ENCODE data around the gene LRRC2. TPM values are rescaled to one million over a fixed set of nuclear protein-coding genes. Genes with fewer than 3 reads are reported as not detected.

The LRRC2 gene
- polyA plus RNA-seq, 3 donors = not detected

DNA sequence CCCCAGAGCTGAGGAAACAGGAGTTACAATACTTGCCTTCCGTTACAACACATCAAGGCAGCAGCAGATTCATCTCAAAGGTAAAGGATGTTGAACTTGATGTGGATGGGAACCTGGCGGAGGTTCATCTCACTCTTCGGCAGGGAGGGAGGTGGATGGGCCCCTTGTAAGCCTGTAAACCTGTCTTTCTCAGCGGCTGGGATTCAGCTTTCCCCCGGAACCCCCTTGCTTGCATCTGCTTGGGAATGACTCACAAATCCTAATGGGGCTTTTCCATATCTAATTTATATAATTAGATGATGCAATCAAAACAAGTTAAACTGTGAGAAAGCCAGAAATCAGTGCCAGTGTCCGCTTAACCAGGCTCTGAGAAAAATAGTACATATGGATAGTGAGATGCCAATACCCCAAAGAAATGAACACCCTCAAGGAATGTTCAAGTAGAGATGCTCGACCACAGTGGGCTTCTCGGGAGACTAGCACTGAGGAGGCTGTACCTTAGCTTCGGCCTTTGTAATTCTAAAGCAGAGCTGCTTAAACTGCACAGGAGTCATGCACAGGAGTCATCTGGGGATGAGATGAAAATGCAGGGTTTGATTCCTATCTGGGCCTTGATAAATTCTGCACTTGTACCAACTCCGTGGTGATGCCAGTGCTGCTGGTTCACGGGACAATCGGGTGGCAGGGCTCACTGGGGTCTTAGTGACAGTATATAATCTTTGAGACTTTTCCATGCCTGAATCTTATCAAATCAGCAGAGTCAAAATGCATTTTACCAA lies 44.0 kb upstream of the LRRC2 start:
- no peaks in the 10 kb centered on the region for H3K36me3 ChIP-seq (replicated peaks in 1 of 2; ENCODE audit: control insufficient read depth in 1 of 2, insufficient read depth in 2 of 2, low read length in 2 of 2)
- H3K4me1 Mint-ChIP-seq = peaks cover 10% of the 10 kb centered on the region
- no peak overlapping the region for H2AFZ ChIP-seq (ENCODE audit: insufficient read depth, low read depth, low read length, poor library complexity, severe bottlenecking)
- intact Hi-C loops (cut with micrococcal nuclease) = no loop called here
- no peaks in the 10 kb centered on the region for H3K79me2 ChIP-seq (ENCODE audit: insufficient read depth, low read length)
- H3K4me1 ChIP-seq (ENCODE audit: control insufficient read depth in 1 of 2, insufficient read depth in 2 of 2, low read length in 2 of 2) = no peaks in the 10 kb centered on the region
- H3K4me3 ChIP-seq (replicated peaks in 1 of 3; ENCODE audit: low read depth in 2 of 3, low read length in 3 of 3) = no peak overlapping the region
- no peaks in the 10 kb centered on the region for H4K20me1 ChIP-seq (ENCODE audit: insufficient read depth, low read length)
- H3K9me3 Mint-ChIP-seq = no peaks in the 10 kb centered on the region
- no peak overlapping the region for H3K4me2 ChIP-seq (replicated peaks; ENCODE audit: extremely low read depth, low read length, poor library complexity, severe bottlenecking)
- no peak for TF ChIP-seq CTCF (IDR thresholded peaks at IDR 0.05)
- H3K27ac ChIP-seq (ENCODE audit: low read depth in 1 of 2, low read length in 2 of 2) = no peak overlapping the region
- H3K27me3 ChIP-seq (ENCODE audit: control insufficient read depth in 2 of 2, insufficient read depth in 2 of 2, low read length in 2 of 2) = peaks cover 0 to under 1% of the 10 kb centered on the region in 2 donors
- WGBS (ENCODE audit: insufficient coverage) = 100% methylated on average over 5 of the region's 12 CpGs
- H3K36me3 Mint-ChIP-seq = no peaks in the 10 kb centered on the region
- peaks cover 0 to 2% (median under 1%) of the 10 kb centered on the region in 3 donors for H3K27me3 Mint-ChIP-seq (ENCODE audit: low read depth in 3 of 3)
- H3K9ac ChIP-seq (ENCODE audit: insufficient read depth, low read length, poor library complexity, severe bottlenecking) = no peak overlapping the region
- H3K9me3 ChIP-seq (replicated peaks in 1 of 2; ENCODE audit: control insufficient read depth in 1 of 2, insufficient read depth in 1 of 2, low read length in 2 of 2) = no peaks in the 10 kb centered on the region
- DNase-seq = no peak
- H3K27ac Mint-ChIP-seq = no peak overlapping the region
- no peak overlapping the region for H3K4me3 Mint-ChIP-seq

DNA sequence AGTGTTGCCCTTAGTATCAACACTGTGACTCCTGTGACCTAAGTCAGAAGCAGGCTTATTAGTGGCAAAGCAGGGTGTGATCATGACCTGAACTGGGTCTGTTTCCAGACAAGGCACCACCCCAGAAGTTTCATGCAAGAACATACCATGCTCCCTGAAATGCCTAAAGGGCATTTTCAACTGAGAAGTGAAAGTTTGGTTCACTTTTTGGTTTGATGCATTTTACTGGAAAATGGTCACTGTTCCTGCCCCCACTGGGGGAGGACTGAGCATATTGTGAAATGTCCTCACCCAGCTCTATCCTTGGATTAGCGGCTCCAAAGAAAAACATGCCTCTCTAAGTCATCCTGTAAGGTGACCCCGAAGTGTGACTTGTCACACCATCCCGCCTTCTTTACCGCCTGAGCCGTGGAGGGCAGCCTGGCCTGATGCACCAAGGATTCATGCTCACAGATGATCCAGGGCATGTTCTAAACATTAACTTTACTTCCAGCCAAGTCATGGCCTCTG lies 43.2 kb upstream of the LRRC2 start:
- 58% methylated on average over 5 of the region's 5 CpGs for WGBS (ENCODE audit: insufficient coverage)
- Histone ChIP-seq H3K4me3 (replicated peaks in 1 of 3; ENCODE audit: low read depth in 2 of 3, low read length in 3 of 3) (no peak overlapping the region), H3K4me2 (replicated peaks; ENCODE audit: extremely low read depth, low read length, poor library complexity, severe bottlenecking) (no peak overlapping the region), H3K27me3 (ENCODE audit: control insufficient read depth in 2 of 2, insufficient read depth in 2 of 2, low read length in 2 of 2) (no peaks in the 10 kb centered on the region), H3K4me1 (ENCODE audit: control insufficient read depth in 1 of 2, insufficient read depth in 2 of 2, low read length in 2 of 2) (no peaks in the 10 kb centered on the region), H3K36me3 (replicated peaks in 1 of 2; ENCODE audit: control insufficient read depth in 1 of 2, insufficient read depth in 2 of 2, low read length in 2 of 2) (no peaks in the 10 kb centered on the region), H3K79me2 (ENCODE audit: insufficient read depth, low read length) (no peaks in the 10 kb centered on the region), H3K9ac (ENCODE audit: insufficient read depth, low read length, poor library complexity, severe bottlenecking) (no peak overlapping the region), H2AFZ (ENCODE audit: insufficient read depth, low read depth, low read length, poor library complexity, severe bottlenecking) (no peak overlapping the region), H4K20me1 (ENCODE audit: insufficient read depth, low read length) (no peaks in the 10 kb centered on the region), H3K9me3 (replicated peaks in 1 of 2; ENCODE audit: control insufficient read depth in 1 of 2, insufficient read depth in 1 of 2, low read length in 2 of 2) (no peaks in the 10 kb centered on the region), H3K27ac (ENCODE audit: low read depth in 1 of 2, low read length in 2 of 2) (no peak overlapping the region)
- DNase-seq = no peak
- Mint-ChIP-seq H3K27me3 (ENCODE audit: low read depth in 3 of 3) (peaks cover 0 to 2% (median 0%) of the 10 kb centered on the region in 3 donors), H3K36me3 (no peaks in the 10 kb centered on the region), H3K4me1 (peaks cover 13% of the 10 kb centered on the region), H3K4me3 (no peak overlapping the region), H3K27ac (no peak overlapping the region), H3K9me3 (no peaks in the 10 kb centered on the region)
- no peak for TF ChIP-seq CTCF (IDR thresholded peaks at IDR 0.05)
- intact Hi-C loops (cut with micrococcal nuclease) = no loop called here

All from CD14-positive monocyte (primary cell).